Lung (tissue), 12 donors: ENCODE results near the gene PPIP5K2. TPM values are rescaled to one million over a fixed set of nuclear protein-coding genes. Genes with fewer than 3 reads are reported as not detected.

Experiments used
- ATAC-seq: fragments of 200-7000 bp; cut with Tn5 transposase; one replicate; pipeline ENCODE4 v1.9.1; 2020; ENCODE audit warnings: moderate number of reproducible peaks; ENCODE audit not compliant: insufficient read depth, low FRiP score
- DNase-seq, 3 donors: peaks; one replicate each; pipeline ENCODE4 v3.0.0-alpha.2; 2013 to 2017
- H3K27ac ChIP-seq, 2 donors: one replicate each; pipeline ENCODE4 v1.5.1; 2013; ENCODE audit warnings: mild to moderate bottlenecking in 2 of 2, moderate library complexity in 2 of 2, control low read depth in 1 of 2, inconsistent platforms in 1 of 2, low read depth in 1 of 2, low read length in 1 of 2
- H3K27me3 ChIP-seq, 3 donors: one replicate each; pipeline ENCODE4 v1.5.1; 2013; ENCODE audit warnings: low read length in 2 of 3; ENCODE audit not compliant: control insufficient read depth in 3 of 3, insufficient read depth in 3 of 3
- H3K36me3 ChIP-seq, 4 donors: one replicate each; pipeline ENCODE4 v1.5.1; 2013; ENCODE audit warnings: low read length in 4 of 4, mild to moderate bottlenecking in 1 of 4, moderate library complexity in 1 of 4; ENCODE audit not compliant: control insufficient read depth in 4 of 4, insufficient read depth in 4 of 4
- H3K4me1 ChIP-seq, 5 donors: one replicate each; pipeline ENCODE4 v1.5.1; 2013; ENCODE audit warnings: low read length in 5 of 5, mild to moderate bottlenecking in 2 of 5, moderate library complexity in 1 of 5; ENCODE audit not compliant: control insufficient read depth in 5 of 5, insufficient read depth in 5 of 5
- H3K4me3 ChIP-seq: one replicate; pipeline ENCODE4 v1.5.1; 2013; ENCODE audit warnings: mild to moderate bottlenecking, control low read depth, moderate library complexity
- H3K9ac ChIP-seq, 2 donors: one replicate each; pipeline ENCODE4 v1.5.1; 2013; ENCODE audit warnings: low read length in 2 of 2, control low read depth in 1 of 2; ENCODE audit not compliant: insufficient read depth in 1 of 2
- H3K9me3 ChIP-seq, 4 donors: one replicate each; pipeline ENCODE4 v1.5.1; 2013; ENCODE audit warnings: low read length in 3 of 4, mild to moderate bottlenecking in 1 of 4, moderate library complexity in 1 of 4; ENCODE audit not compliant: control insufficient read depth in 4 of 4, insufficient read depth in 3 of 4
- CTCF ChIP-seq: IDR thresholded peaks from 2 replicates; pipeline ENCODE4 v1.5.1; 2012; ENCODE audit warnings: mild to moderate bottlenecking; ENCODE audit errors: control extremely low read depth, extremely low read depth
- WGBS, 2 donors: extraction: QIAGEN DNeasy Blood & Tissue Kit; methylation state at CpG; one replicate each; pipeline ENCODE4 v1.1.7; 2013; 5-methylcytosine and 5-hydroxymethylcytosine counted together
- polyA plus RNA-seq, 2 donors: library from polyadenylated mRNA; stranded (reverse); fragments of 200-250 nt; gene quantifications; one replicate each; pipeline ENCODE4 v1.2.1, GENCODE V29; 2013
- total RNA-seq, 2 donors: library from RNA; depleted of rRNA in 1 of 2; stranded (reverse); fragments of >200 nt in 1 of 2; gene quantifications; one replicate each; pipeline ENCODE4 v1.2.1, GENCODE V29; 2014 to 2021
- donor health status: control.
- donor health status: control.
- donor health status: Bipolar disorder and iron deficiency.
- donor health status: healthy.
- donor health status: DM: yes; HTN: yes; CAD: no.

PPIP5K2 gene
- total and polyA plus RNA-seq, 4 donors, result 15.4 to 109 (median 33.5) TPM

GRCh38 chr5:103243665-103244064 lies 123.6 kb downstream of the PPIP5K2 start:
- Histone ChIP-seq H3K4me3 (no peak overlapping the region), H3K27me3 (peaks cover 0 to 2% (median 0%) of the 10 kb centered on the region in 3 donors), H3K27ac (no peak overlapping the region), H3K9me3 (no peaks in the 10 kb centered on the region), H3K4me1 (no peaks in the 10 kb centered on the region), H3K9ac (no peak overlapping the region), H3K36me3 (no peaks in the 10 kb centered on the region)
- DNase-seq (no peak), ATAC-seq (no peak)
- 65 to 77% methylated on average over 2 of the region's 2 CpGs for WGBS, 2 donors
- no peak for TF ChIP-seq CTCF

GRCh38 chr5:103244398-103244797 lies 124.3 kb downstream of the PPIP5K2 start:
- Histone ChIP-seq H3K36me3 (no peaks in the 10 kb centered on the region), H3K4me1 (no peaks in the 10 kb centered on the region), H3K4me3 (no peak overlapping the region), H3K9me3 (no peaks in the 10 kb centered on the region), H3K9ac (no peak overlapping the region), H3K27me3 (peaks cover 0 to 2% (median 0%) of the 10 kb centered on the region in 3 donors), H3K27ac (no peak overlapping the region)
- DNase-seq (no peak), ATAC-seq (no peak)
- no peak for TF ChIP-seq CTCF

- ATAC-seq, result no peak
- WGBS, 2 donors, result 70 to 82% methylated on average over 4 of the region's 4 CpGs
- TF ChIP-seq CTCF, result no peak
Measured at GRCh38 chr5:103245761-103246160, 125.7 kb downstream of the PPIP5K2 start.

GRCh38 chr5:103247118-103247517 lies 127.0 kb downstream of the PPIP5K2 start:
- no peak for TF ChIP-seq CTCF
- H3K9me3 ChIP-seq, result no peaks in the 10 kb centered on the region
- H3K4me1 ChIP-seq, result no peaks in the 10 kb centered on the region
- H3K27ac ChIP-seq, result no peak overlapping the region
- peaks cover 0 to 2% (median 0%) of the 10 kb centered on the region in 3 donors for H3K27me3 ChIP-seq
- DNase-seq (no peak), ATAC-seq (no peak)
- WGBS, 2 donors, result 91 to 99% methylated on average over 1 of the region's 1 CpG
- no peak overlapping the region for H3K9ac ChIP-seq
- no peaks in the 10 kb centered on the region for H3K36me3 ChIP-seq
- H3K4me3 ChIP-seq, result no peak overlapping the region

More at GRCh38 chr5:103245761-103246160, 125.7 kb downstream of the PPIP5K2 start:
- no peak overlapping the region for H3K4me3 ChIP-seq
- H3K27ac ChIP-seq, result no peak overlapping the region
- H3K36me3 ChIP-seq, result no peaks in the 10 kb centered on the region
- no peaks in the 10 kb centered on the region for H3K4me1 ChIP-seq
- no peak overlapping the region for H3K9ac ChIP-seq
- H3K9me3 ChIP-seq, result no peaks in the 10 kb centered on the region
- no peak for DNase-seq
- peaks cover 0 to 2% (median 0%) of the 10 kb centered on the region in 3 donors for H3K27me3 ChIP-seq
